NCI-H345 treated with DMSO at 0.1 percent for 48 hours (cell line): ENCODE measurements around the gene EPHA4.

Experiments
- DNase-seq: peaks from one replicate; lab custom pipeline; 2025; ENCODE audit not compliant: unreplicated experiment; lab: John Stamatoyannopoulos, UW

The EPHA4 gene

GRCh38 chr2:221480163-221480562, 91.9 kb downstream of the EPHA4 start:
- DNase-seq = no peak

DNA sequence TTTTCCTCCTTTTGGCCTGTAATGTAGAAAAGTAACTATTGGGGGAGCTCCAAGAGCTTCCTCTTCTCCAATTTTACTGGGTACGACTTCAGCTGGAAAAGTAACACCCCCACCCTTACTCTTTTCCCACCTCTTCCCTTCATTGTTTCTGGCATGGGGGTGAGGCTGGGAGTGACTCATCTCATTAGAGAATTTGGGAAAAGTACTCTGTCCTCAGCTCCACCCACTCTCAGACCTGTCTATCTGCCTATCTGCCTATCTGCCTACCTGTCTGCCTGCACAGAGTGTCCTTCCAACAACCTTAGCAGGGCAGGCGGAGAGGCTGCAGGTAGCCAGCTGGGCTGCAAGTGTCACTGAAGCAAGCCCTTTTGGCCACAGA, 93.6 kb downstream of the EPHA4 start:
- no peak for DNase-seq

- no peak for DNase-seq
Measured at GRCh38 chr2:221477714-221478484, 94.2 kb downstream of the EPHA4 start.

- DNase-seq = no peak
Measured at GRCh38 chr2:221476195-221476594, 95.9 kb downstream of the EPHA4 start.

DNA sequence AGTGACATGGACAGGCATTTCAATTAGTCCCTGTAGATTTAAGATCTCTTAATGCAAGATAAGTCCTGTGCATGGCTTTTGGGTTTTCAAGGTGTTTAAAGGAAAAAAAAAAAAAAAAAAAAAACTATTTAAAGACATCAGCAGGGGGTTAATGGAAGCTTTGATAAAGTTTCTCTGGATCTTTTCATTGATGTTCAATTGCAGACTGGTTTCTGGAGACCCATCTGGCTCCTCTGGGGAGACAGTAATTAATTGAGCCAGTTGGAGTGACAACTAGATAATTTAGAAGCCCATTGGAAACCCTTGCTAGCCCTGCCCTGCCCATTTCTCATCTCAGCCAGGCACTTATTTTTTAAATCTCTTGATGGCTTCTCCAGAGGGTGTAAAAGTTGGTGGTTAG, 98.7 kb downstream of the EPHA4 start:
- DNase-seq = no peak

DNA sequence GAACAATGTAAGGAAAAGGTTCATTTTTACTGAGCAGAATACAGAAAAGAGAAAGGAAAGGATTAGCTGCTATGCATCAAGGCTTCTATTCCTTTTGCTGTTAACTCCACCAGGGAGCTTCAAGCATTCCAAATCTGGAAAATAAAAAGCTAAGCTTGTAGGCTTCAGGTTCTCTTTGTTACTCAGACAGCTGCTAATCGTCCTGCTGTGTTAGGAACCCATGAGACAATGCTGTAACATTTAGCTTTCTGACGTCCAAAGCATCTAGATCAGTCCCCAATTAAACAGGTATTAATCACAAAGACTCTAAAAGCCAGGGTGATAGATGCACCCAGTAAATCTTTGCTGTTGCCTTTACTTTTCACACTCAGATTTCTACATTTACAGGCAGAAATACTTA, 103.8 kb downstream of the EPHA4 start:
- no peak for DNase-seq

DNA sequence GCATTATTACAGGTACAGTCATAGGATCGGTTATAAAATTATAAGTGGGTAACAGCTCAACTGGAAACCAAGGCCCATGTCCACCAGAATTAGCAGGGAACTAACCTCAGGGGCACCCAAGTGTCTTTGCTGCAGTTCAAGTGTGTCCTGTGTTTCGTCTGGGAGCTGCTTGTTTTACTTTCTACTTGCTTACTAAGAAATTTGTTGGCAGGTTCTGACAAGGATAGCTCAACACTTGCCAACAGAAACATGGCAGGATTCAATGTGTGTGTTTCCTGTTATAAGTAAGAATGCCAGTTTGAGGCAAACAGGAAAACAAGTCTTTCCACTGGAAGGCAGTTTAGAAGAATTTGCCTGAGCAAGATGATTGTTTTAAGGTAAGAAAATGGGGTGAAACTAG, 104.5 kb downstream of the EPHA4 start:
- no peak for DNase-seq

DNA sequence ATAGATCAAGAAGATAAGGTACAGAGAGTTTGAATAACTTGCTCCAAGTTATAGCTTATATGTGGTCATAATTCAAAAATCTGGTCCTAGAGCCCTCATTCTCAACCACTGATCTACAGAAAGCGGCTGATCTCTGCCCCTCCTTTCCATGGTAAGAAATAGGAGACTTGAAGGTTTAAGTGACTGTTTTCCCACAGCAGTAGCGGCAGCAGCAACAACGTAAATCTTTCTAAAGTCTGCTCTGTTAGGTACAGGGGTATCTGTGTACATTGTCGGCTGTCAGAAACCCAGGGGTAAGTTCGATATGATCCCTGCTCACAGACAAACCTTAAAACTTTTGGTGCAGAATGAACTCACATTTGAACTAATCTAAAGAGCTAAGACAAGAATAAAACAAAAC, 105.4 kb downstream of the EPHA4 start:
- no peak for DNase-seq

- no peak for DNase-seq
Measured at GRCh38 chr2:221465776-221466175, 106.3 kb downstream of the EPHA4 start.

GRCh38 chr2:221464971-221465370, 107.1 kb downstream of the EPHA4 start:
- DNase-seq = no peak

DNA sequence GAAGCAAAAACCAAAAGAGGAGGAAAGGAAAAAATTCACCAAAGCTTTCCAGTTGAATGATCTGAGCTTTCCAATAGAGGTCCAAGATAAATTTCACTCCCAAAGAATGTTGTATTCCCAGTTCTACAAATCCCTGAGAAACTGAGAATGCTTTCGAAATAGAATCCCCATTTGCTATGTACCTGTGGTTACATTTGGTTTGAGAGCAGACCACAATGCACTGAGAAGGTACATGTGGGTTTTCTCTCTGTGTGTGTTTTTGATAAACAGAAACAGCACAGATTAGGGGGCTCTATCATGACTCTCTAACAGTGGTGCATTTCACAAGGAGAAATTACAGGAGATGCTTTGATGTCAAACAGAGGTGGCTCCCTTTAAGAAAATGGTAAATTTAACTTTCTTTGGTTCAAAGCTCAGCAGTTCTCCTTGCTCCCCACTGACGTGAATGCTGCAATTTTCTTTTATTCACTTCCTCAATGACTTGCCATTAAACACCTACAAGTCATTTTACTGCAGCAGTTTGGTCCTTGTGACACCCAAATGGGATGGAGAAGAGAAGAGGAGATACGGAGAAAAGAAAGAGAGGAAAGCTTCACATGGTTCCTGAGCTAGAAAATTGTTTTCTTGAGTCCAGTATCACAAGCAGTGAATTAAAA, 108.7 kb downstream of the EPHA4 start:
- DNase-seq = no peak

GRCh38 chr2:221461901-221462300, 110.2 kb downstream of the EPHA4 start:
- no peak for DNase-seq

- no peak for DNase-seq
Measured at GRCh38 chr2:221460136-221460535, 112.0 kb downstream of the EPHA4 start.

GRCh38 chr2:221458578-221458977, 113.5 kb downstream of the EPHA4 start:
- no peak for DNase-seq

DNA sequence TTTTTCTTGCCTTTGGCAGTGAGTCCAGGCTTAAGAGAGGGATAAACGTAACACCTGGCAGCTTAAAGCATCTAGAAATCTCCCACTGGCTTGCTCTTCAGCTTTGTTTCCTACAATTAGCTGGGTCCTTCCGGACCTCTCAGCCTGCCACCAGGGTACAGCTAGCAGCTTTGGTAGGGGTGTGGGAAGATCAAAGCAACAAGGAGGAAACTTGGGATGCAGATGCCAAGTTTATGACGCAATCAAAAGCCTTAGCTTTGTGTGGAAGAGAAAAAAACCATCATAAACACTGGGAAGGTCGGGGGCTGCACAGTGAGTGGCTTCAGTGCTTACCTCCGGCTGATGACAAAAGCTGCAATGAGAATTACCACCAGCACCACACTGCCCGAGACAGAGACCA, 116.9 kb downstream of the EPHA4 start:
- DNase-seq = no peak

GRCh38 chr2:221454459-221455105, 117.5 kb downstream of the EPHA4 start:
- DNase-seq = no peak

- no peak for DNase-seq
Measured at GRCh38 chr2:221451862-221452788, 120.0 kb downstream of the EPHA4 start.

DNA sequence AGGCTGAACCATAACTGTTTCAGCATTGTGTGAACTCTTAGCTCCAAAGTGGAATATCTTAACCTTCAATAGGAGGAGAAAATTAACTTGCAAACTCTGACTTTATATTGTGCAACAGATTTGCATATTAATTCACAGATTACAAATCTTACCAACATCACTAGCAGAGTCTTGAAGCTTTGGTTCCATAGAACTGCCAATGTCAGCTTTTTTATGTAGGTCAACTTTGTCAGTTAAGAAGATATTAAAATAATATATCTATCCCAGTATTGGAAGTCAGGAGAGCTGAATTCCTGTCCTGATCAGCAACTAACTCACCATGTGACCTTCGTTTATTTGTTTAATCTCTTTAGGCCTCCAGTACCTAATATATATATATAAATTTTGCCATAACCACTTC, 121.8 kb downstream of the EPHA4 start:
- DNase-seq = no peak

DNA sequence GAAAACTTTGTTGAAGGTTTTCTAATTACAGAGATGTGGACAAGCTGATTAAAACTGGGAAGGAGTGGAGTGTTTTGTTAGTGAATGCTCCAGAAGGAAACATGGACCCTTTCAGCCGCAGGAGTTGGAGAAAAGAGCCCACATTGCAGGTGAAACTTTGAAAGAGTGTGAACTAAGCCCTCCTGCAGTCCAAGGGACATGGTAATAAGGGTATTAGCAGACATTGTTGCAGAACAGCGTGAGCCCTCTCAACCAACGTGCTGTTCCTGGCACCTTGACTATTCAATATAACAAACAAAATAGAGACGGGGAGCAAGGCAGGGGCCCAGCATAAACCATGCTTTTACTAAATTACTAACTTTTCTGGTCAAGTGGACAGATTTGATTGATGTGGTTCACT, 122.7 kb downstream of the EPHA4 start:
- DNase-seq = no peak

DNA sequence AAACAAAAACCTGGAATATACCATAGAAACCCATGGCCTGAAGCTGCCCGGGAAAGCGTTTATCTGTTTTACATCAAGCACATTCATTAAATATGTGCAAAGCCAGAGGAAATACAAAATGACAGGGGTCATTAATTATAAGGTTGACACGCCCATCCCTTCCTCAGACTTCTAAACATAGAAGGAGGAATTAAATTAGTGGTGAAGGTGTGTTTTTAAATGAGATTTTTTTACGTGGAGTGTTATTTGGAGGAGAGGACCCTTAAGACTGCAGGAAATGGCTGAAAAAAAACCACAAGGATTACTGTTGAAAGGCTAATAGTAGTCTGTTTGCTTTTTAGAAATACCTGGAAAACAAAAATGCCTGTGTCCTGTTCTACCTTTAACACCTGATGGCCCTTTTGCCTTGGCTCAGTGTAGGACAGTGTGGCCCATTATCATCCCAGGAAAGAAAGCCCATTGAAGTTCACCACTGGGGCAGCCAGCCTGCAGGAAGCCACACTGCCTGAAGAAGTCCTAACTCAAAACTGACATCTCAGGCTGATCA, 123.2 kb downstream of the EPHA4 start:
- no peak for DNase-seq
